HepG2 (cell line): Measurements from ENCODE around the gene ADGRB3.

Experiments used
- CBX2 ChIP-seq, 2 experiments: fragments of 200-600 bp in 1 of 2; sonication (generic); formaldehyde crosslinking in 1 of 2; IDR thresholded peaks; 2 replicates each; pipeline versions ENCODE4 v1.7.0 to v1.8.1; 2018 to 2022; ENCODE audit warnings: low read depth in 2 of 2, low read length in 1 of 2, mild to moderate bottlenecking in 1 of 2, missing genetic modification reagents in 1 of 2
- NFYB ChIP-seq: sonication (generic); formaldehyde crosslinking; IDR thresholded peaks from 2 replicates; pipeline ENCODE4 v1.4.0; 2020; ENCODE audit warnings: missing genetic modification reagents
- TEAD3 ChIP-seq: optimal IDR thresholded peaks from 2 replicates; pipeline ENCODE3; 2016; ENCODE audit warnings: borderline replicate concordance
- ZNF160 ChIP-seq: sonication (generic); formaldehyde crosslinking; IDR thresholded peaks from 2 replicates; pipeline ENCODE4 v1.8.0; 2022; ENCODE audit warnings: mild to moderate bottlenecking, inconsistent platforms, missing genetic modification reagents
- ZNF280D ChIP-seq: sonication (generic); formaldehyde crosslinking; IDR thresholded peaks from 2 replicates; pipeline ENCODE4 v1.5.1; 2020; ENCODE audit warnings: mild to moderate bottlenecking, missing genetic modification reagents

GRCh38 chr6:68632734-68633133 is 2.3 kb upstream of the ADGRB3 start:
- TF ChIP-seq ZNF280D (CRISPR knock-in tag) = no peak
- TF ChIP-seq TEAD3 (CRISPR knock-in tag) = no peak
- no peak for TF ChIP-seq ZNF160 (CRISPR knock-in tag)
- TF ChIP-seq NFYB = no peak
- TF ChIP-seq CBX2 (IDR thresholded peaks at IDR 0.05; ENCODE audit: low read depth, low read length) = no peak
- TF ChIP-seq CBX2 (CRISPR knock-in tag; IDR thresholded peaks at IDR 0.05; ENCODE audit: low read depth) = no peak
